Central memory CD4-positive, alpha-beta T cell (primary cell): ENCODE measurements around the gene HOXD8.
A peak's percentile ranks its signal among the peaks of the same experiment; 100 is the strongest.

Experiments
- DNase-seq: peaks from one replicate; pipeline ENCODE4 v3.0.0; 2022

HOXD8 gene

DNA sequence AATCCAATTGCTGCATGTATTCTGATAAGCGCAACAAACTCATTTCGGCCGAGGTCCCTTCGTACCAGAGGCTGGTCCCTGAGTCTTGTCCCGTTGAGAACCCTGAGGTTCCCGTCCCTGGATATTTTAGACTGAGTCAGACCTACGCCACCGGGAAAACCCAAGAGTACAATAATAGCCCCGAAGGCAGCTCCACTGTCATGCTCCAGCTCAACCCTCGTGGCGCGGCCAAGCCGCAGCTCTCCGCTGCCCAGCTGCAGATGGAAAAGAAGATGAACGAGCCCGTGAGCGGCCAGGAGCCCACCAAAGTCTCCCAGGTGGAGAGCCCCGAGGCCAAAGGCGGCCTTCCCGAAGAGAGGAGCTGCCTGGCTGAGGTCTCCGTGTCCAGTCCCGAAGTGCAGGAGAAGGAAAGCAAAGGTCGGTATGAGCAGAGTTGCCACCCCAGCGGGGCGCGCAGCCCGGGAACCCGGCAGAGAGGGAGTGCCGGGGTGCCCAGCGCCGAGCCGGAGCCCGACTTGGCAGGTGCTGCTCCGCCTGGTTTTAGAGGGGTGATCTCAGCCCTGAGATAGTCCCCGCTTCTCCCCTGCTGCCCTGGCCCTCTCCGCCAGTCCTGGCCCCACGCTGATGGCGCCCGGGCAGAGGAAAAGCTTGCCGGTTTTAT is 12.2 kb upstream of the HOXD8 start:
- no peak for DNase-seq

DNA sequence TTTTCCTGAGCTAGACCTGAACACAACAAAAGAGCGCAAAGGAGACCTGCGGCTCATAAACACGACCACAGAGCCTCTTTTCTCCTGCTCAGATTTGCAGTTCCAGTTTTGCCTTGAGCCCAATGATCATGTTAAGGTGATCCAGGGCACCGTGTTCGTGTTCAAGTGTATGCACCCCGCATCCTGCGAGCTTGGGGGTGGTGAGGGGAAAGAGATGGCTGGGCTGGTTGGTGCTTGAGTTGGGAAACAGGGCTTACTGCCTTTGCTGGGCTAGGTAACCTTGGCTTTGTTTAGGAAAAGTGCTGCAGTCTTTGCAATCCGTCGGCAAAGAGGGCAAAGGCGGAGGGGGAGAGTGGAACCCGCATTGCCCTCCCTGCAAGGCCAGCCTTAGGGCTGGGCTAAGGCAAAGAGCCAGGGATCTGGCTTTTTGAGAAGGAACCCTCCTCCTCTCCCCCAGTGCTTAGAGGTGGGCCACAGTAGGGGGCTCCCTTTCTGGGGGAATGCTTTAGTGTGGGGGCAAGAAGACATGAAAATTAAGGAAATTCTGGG is 11.6 kb upstream of the HOXD8 start:
- DNase-seq: no peak

GRCh38 chr2:176118601-176119339 is 10.7 kb upstream of the HOXD8 start:
- no peak for DNase-seq

GRCh38 chr2:176120364-176121189 is 8.9 kb upstream of the HOXD8 start:
- DNase-seq: no peak

- no peak for DNase-seq
Measured at GRCh38 chr2:176121190-176122051, 8.1 kb upstream of the HOXD8 start.

DNA sequence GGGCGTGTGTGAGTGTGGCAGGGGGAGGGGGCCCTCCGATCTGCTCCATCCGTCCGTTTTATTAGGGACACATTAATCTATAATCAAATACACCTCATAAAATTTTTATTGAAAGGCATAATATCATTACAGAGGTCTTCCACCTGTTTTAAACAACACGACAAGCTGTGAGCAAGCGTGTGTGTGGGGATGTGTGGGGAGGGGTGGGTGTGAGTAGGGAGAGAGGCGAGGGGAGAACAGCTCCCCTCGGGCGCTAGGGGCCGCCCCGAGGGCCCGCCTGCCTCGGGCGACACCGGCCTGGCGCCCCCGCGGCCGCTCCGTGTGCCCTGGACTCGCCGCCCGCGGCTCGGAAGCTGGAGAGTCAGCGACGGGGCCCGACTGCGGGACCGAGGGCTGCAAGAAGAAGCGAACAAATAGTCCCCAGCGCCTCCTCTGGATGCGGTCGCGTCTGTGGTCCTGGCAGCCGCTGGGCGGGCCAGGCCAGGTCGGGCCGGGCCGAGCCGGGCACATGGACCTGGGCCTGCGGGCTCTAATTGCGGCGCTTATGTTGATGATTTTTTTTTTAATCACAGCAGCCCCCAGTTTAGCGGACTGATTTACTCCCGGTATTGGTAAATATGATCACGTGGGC is 7.3 kb upstream of the HOXD8 start:
- DNase-seq: no peak

DNA sequence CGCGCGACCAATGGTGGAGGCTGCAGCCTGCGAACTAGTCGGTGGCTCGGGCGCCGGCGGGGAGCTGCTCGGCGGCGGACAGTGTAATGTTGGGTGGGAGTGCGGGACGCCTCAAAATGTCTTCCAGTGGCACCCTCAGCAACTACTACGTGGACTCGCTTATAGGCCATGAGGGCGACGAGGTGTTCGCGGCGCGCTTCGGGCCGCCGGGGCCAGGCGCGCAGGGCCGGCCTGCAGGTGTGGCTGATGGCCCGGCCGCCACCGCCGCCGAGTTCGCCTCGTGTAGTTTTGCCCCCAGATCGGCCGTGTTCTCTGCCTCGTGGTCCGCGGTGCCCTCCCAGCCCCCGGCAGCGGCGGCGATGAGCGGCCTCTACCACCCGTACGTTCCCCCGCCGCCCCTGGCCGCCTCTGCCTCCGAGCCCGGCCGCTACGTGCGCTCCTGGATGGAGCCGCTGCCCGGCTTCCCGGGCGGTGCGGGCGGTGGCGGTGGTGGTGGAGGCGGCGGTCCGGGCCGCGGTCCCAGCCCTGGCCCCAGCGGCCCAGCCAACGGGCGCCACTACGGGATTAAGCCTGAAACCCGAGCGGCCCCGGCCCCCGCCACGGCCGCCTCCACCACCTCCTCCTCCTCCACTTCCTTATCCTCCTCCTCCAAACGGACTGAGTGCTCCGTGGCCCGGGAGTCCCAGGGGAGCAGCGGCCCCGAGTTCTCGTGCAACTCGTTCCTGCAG is 6.7 kb upstream of the HOXD8 start, which contains the start of gene HOXD9:
TSS of gene HOXD9 (plus strand) at position 37 of the 728 bp plus-strand sequence. CDS start at position 87, 50 bp downstream.
- no peak for DNase-seq

DNA sequence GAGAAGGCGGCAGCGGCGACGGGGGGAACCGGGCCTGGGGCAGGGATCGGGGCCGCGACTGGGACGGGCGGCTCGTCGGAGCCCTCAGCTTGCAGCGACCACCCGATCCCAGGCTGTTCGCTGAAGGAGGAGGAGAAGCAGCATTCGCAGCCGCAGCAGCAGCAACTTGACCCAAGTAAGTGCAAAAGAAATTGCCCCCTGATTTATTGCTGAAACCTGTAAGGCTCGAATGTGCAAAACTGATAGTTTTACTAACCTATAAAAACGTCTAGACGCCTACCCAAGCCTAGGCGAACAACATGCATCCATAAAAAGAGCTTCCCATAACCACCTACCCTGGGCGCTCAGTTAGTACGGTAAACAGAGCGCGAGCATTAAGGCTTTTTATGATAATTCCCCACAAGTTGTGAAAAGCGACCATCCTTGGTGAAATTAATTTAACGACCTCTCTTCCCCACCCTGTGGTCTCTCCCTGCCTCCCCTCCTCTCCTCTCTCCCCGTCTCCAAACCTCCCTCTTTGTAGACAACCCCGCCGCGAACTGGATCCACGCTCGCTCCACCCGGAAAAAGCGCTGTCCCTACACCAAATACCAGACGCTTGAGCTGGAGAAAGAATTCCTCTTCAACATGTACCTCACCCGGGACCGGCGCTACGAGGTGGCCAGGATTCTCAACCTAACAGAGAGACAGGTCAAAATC is 5.9 kb upstream of the HOXD8 start:
- no peak for DNase-seq

GRCh38 chr2:176124110-176124946 is 5.2 kb upstream of the HOXD8 start:
- DNase-seq: no peak

GRCh38 chr2:176124947-176125771 is 4.3 kb upstream of the HOXD8 start:
- DNase-seq: no peak

DNA sequence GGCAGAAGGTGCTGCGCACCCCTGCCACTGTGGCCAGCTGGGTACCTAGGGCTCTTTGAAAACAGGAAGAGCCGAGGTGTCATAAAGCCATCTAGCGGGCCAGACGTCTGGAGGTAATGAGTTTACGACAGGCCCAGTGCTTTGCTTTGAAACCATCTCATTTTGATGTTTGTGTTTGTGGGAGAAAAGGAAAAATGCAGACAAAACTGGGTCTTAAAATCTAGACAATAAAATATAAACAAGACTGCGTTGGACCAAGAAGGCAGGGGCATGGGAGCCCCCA is 3.8 kb upstream of the HOXD8 start:
- no peak for DNase-seq

GRCh38 chr2:176126929-176127773 is 2.4 kb upstream of the HOXD8 start:
- peak; percentile 51 for DNase-seq

DNA sequence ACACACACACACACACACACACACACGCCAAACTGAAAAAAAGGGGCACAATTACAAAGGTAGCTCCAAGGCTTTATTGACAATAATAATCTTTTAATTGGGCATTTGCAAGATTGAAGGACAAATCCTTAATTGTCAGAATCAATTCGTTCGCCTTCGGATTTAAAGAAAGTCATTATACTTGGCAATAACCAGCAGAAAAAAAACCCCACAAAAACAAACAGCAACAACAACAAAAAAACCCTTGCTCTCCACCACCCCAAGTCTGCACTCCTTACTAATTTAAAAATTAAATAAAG is 1.8 kb upstream of the HOXD8 start:
- no peak for DNase-seq

DNA sequence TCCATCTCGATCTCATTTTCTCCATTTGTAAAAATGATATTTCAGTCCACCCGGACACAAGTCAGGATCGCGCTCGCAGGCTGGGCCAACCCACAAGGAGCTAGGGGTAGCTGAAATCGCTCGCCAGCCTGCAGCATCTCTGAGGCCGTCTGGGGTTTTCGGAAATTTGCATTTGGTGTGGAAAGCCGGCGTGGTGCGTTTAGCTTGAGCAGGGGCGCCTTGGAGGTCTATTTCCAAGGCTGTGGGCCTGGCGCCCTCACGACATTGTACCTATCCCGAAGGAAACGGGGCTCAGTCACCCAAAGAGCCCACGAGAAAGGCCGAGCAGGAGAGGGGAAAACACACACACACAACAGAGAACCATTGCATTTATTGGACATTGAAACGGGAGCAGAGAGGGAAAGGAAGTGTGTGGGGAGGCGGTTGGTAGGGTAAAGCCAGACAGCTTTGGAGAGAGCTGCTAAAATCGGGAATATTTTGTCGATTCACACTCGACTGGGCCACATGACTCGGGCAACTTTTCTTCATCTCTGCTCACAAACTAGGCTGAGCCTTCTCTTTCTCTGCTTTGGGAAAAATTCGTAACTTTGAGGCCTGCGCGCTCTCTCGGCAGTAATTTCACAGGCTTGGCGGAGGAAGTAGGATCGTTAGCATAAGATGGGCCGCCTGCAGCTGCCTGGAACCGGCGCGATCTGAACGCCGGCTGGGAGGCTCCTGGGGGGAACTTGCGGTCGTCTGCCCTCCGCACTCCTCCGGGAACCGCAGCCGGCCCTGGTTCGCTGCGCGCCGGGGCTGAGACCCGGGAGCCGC is 1.1 kb upstream of the HOXD8 start:
- DNase-seq: no peak

DNA sequence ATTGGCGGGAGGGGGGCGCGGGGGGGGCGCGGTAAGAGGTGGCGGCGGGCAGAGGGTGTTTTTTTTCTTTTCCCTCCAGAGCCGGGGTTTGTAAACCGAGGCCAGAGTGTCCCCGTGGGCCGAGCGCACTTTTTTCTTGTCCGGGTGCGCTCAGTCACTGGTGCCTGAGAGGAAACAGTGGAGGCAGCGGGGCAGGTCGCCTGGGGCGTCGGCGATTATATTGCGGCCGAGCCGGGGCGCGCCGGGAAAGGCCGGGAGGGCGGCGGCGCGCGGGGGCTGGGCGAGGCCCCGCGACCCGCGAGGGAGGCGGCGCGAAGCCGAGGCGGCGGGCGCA is 275 bp downstream of the HOXD8 start:
- no peak for DNase-seq

GRCh38 chr2:176130147-176130956 is 847 bp downstream of the HOXD8 start:
- no peak for DNase-seq
